Ascending aorta (tissue), 2 donors: ENCODE results near the gene BMP8B. TPM values are rescaled to one million over a fixed set of nuclear protein-coding genes. Genes with fewer than 3 reads are reported as not detected.
"Not testable (repeated sequence)": the region's sequence is repeated elsewhere in the genome, so short reads cannot be mapped to it uniquely, and the experiment has no call there.

Source experiments
- DNase-seq, 2 donors: peaks; one replicate each; pipeline ENCODE4 v3.0.0-alpha.2; 2019; ENCODE audit warnings: low spot score in 2 of 2
- H3K27ac ChIP-seq, 2 donors: fragments of 200-600 bp; sonication (generic); one replicate each; pipeline ENCODE4 v1.5.1; 2016 to 2017; ENCODE audit warnings: mild to moderate bottlenecking in 1 of 2
- H3K27me3 ChIP-seq: fragments of 200-600 bp; sonication (generic); one replicate; pipeline ENCODE4 v1.5.1; 2017
- H3K36me3 ChIP-seq, 2 donors: fragments of 200-600 bp; sonication (generic); one replicate each; pipeline ENCODE4 v1.5.1; 2016
- H3K4me1 ChIP-seq, 2 donors: fragments of 200-600 bp; sonication (generic); one replicate each; pipeline ENCODE4 v1.5.1; 2016 to 2017; ENCODE audit warnings: mild to moderate bottlenecking in 1 of 2
- H3K4me3 ChIP-seq, 2 donors: fragments of 200-600 bp; sonication (generic); one replicate each; pipeline ENCODE4 v1.5.1; 2016 to 2017; ENCODE audit warnings: mild to moderate bottlenecking in 1 of 2
- H3K9me3 ChIP-seq, 2 donors: fragments of 200-600 bp; sonication (generic); one replicate each; pipeline ENCODE4 v1.5.1; 2016
- intact Hi-C: fragments of 100-400 bp; cut with DNase I; formaldehyde crosslinking; loops from one replicate; pipeline ENCODE4 v1.15.1; 2023
- total RNA-seq: library from RNA; depleted of rRNA; stranded (reverse); fragments of >200 nt; gene quantifications from one replicate; pipeline ENCODE4 v1.1.0, GENCODE V29; 2016
- TF ChIP-seq, protein P1 (sequence below), 3 experiments: fragments of 200-600 bp in 2 of 3; fragments of 450-650 bp in 1 of 3; sonication (generic) in 2 of 3; IDR thresholded peaks; one replicate each; pipeline ENCODE4 v1.5.1; 2016 to 2019; ENCODE audit warnings: antibody characterized with exemption in 3 of 3, mild to moderate bottlenecking in 1 of 3, moderate library complexity in 1 of 3

Gene BMP8B
- total RNA-seq, 1 donor from 2014 or later, result not detected

GRCh38 chr1:39789571-39790110 lies 976 bp upstream of the BMP8B start:
- intact Hi-C loops, result no loop called here
- TF ChIP-seq, protein P1, sequence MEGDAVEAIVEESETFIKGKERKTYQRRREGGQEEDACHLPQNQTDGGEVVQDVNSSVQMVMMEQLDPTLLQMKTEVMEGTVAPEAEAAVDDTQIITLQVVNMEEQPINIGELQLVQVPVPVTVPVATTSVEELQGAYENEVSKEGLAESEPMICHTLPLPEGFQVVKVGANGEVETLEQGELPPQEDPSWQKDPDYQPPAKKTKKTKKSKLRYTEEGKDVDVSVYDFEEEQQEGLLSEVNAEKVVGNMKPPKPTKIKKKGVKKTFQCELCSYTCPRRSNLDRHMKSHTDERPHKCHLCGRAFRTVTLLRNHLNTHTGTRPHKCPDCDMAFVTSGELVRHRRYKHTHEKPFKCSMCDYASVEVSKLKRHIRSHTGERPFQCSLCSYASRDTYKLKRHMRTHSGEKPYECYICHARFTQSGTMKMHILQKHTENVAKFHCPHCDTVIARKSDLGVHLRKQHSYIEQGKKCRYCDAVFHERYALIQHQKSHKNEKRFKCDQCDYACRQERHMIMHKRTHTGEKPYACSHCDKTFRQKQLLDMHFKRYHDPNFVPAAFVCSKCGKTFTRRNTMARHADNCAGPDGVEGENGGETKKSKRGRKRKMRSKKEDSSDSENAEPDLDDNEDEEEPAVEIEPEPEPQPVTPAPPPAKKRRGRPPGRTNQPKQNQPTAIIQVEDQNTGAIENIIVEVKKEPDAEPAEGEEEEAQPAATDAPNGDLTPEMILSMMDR (IDR thresholded peaks at IDR 0.05), result no peak
- peaks cover 0 to 6% of the 10 kb centered on the region in 2 donors for H3K4me1 ChIP-seq
- no peaks in the 10 kb centered on the region for H3K9me3 ChIP-seq
- DNase-seq, result no peak
- H3K27ac ChIP-seq, result no peak overlapping the region
- peak overlapping the region in 1 of 2 donors; percentile 66 for H3K4me3 ChIP-seq
- H3K36me3 ChIP-seq, result no peaks in the 10 kb centered on the region
- peaks cover 10% of the 10 kb centered on the region for H3K27me3 ChIP-seq

- peaks cover 10% of the 10 kb centered on the region for H3K27me3 ChIP-seq
- H3K4me1 ChIP-seq, result peaks cover 0 to 6% of the 10 kb centered on the region in 2 donors
- DNase-seq, result peak in 1 of 2 donors; percentile 39
- TF ChIP-seq, protein P1 (IDR thresholded peaks at IDR 0.05), result no peak
- H3K9me3 ChIP-seq, result no peaks in the 10 kb centered on the region
- peak overlapping the region; percentile 58 to 66 for H3K4me3 ChIP-seq
- H3K36me3 ChIP-seq, result no peaks in the 10 kb centered on the region
- intact Hi-C loops, result no loop called here
- H3K27ac ChIP-seq, result no peak overlapping the region
These were observed 273 bp downstream of the BMP8B start for GRCh38 chr1:39788426-39788757.

GRCh38 chr1:39787964-39788363 lies 701 bp downstream of the BMP8B start:
- H3K36me3 ChIP-seq, intact Hi-C loops, H3K4me1 ChIP-seq, H3K27ac ChIP-seq, H3K9me3 ChIP-seq: not testable (repeated sequence)
- DNase-seq, result peak in 1 of 2 donors; percentile 58
- H3K27me3 ChIP-seq, result peaks cover 10% of the 10 kb centered on the region
- H3K4me3 ChIP-seq, result peak overlapping the region in 1 of 2 donors; percentile 66

DNA sequence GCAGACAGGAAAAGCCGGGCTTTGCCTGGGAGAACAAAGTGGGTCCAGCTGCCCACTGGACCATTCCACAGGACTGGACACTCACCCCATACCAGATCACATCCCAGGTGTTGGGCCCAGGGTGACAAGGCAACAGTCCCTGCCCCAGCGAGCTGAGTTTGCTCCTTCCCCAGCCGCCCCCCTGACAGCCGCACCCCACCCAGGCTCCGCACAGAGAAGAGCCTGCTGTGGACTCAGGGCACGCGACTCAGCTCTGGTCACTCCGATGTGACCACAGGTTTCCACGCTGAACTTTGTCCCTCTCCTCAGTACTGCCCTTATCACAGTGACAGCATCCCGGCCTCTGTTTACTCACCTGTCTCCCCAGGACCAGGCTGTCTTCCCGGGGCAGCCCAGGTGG lies 1.2 kb downstream of the BMP8B start:
- peak in 1 of 2 donors; percentile 49 for DNase-seq
- H3K4me3 ChIP-seq, result no peak overlapping the region
- H3K4me1 ChIP-seq, result peaks cover 0 to 6% of the 10 kb centered on the region in 2 donors
- no peaks in the 10 kb centered on the region for H3K36me3 ChIP-seq
- intact Hi-C loops, result no loop called here
- peaks cover 10% of the 10 kb centered on the region for H3K27me3 ChIP-seq
- no peak overlapping the region for H3K27ac ChIP-seq
- no peaks in the 10 kb centered on the region for H3K9me3 ChIP-seq
- TF ChIP-seq, protein P1 (IDR thresholded peaks at IDR 0.05), result no peak

- H3K36me3 ChIP-seq, H3K4me1 ChIP-seq, H3K4me3 ChIP-seq, H3K9me3 ChIP-seq, H3K27ac ChIP-seq, intact Hi-C loops, DNase-seq: not testable (repeated sequence)
- peaks cover 10% of the 10 kb centered on the region for H3K27me3 ChIP-seq
These were observed 1.6 kb downstream of the BMP8B start for GRCh38 chr1:39787108-39787375.

DNA sequence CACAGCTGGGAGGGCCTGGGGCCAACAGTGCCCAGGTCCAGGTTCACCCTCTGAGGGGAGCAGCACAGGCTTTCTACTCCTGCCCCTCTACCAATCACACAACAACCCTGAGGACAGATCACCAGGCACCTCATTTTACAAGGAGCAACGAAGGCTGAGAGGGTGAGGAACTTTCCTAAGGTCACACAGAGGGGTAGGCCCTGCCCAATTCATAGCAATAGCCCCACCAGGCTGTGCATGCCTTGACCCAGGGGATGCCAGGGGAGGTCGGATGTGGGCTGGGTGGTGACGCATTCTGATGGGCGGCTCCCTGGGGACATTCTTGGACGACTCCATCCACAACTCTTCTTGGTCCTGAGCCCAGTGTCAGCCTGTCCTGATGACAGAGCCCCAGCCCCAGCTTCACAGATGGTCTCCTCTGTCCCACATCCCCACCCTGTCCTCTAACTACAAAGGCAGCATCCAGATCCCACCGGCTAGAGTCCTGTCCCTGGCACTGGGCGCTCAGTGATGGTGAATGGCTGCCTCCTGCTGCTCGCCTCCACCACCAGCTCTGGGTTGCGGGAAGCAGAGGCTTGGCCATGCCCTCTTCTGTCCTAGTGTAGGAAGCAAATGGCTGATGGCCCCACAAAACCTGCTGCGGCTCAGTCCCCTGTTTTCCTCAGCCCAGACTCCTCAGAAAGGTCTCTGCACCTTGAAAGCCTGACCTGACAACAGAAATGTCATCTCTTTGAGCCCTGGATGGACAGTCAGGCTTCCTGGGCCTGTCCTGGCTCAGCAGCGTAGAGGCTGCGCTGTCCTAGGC lies 2.2 kb downstream of the BMP8B start:
- H3K27ac ChIP-seq, intact Hi-C loops: not testable (repeated sequence)
- H3K27me3 ChIP-seq, result peaks cover 10% of the 10 kb centered on the region

DNA sequence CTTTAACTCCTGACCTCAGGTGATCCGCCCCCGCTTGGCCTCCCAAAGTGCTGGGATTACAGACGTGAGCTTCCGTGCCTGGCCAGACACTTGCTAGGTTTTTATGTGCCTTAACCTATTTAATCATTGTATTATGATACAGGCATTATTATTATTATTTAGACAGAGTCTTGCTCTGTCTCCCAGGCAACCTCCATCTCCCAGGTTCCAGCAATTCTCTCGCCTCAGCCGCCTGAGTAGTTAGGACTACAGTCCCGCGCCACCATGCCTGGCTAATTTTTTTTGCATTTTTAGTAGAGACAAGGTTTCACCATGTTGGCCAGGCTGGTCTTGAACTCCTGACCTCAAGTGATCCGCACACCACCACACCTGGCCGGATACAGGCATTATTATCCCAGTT lies 6.0 kb downstream of the BMP8B start:
- H3K36me3 ChIP-seq, DNase-seq, H3K9me3 ChIP-seq, H3K4me1 ChIP-seq, H3K27ac ChIP-seq, H3K4me3 ChIP-seq, intact Hi-C loops, H3K27me3 ChIP-seq: not testable (repeated sequence)

More for the DNA sequence above, 2.2 kb downstream of the BMP8B start:
- not testable (repeated sequence) for H3K4me3 ChIP-seq, H3K4me1 ChIP-seq, H3K9me3 ChIP-seq, H3K36me3 ChIP-seq
- DNase-seq, result peak in 1 of 2 donors; percentile 51
